GM12872 (cell line): ENCODE data around the gene MICAL1.

Experiments used
- CTCF ChIP-seq: IDR thresholded peaks from 3 replicates; pipeline ENCODE4 v1.5.1; 2011; ENCODE audit warnings: low read depth, mild to moderate bottlenecking, low read length, moderate library complexity; ENCODE audit not compliant: insufficient read depth

The MICAL1 gene

DNA sequence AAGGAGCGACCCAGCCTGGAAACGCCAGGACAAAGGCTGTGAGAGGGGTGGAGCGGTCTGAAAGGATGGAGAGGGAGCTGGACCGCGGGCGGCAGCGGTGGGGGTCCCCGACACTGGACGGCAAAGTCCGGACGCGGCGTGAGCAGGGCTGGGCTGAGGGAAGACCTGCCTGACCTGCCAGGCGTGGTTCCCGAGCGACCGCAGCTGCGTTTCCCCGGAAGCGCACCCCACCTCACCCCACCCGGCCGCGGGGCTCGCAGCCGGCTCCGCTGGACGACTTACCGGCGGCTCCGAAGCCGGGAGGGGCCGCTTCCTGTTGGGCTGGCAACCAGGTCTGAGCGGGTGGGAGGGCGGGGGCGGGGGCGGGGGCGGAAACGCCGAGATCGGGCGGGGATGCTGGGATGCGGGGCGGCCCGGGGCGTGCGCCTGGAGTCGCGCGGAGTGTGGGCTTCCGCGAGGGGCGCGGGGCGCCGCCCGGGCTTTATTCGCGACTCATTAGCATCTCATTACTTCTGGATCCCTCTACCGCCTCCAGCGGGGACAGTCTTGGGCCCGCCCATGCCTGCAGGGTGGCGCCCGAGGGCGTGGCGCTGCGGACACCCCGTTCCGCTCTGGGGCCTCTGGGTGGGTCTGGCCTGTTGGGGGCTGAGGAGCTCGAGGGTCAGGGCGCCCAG is at the start of gene MICAL1:
MICAL1 (minus strand) TSS at position 336 of the 674 bp plus-strand sequence. CDS start 1,576 bp downstream, outside the sequence.
- peak; percentile 45; the same call in 1 of the 3 replicates for TF ChIP-seq CTCF

DNA sequence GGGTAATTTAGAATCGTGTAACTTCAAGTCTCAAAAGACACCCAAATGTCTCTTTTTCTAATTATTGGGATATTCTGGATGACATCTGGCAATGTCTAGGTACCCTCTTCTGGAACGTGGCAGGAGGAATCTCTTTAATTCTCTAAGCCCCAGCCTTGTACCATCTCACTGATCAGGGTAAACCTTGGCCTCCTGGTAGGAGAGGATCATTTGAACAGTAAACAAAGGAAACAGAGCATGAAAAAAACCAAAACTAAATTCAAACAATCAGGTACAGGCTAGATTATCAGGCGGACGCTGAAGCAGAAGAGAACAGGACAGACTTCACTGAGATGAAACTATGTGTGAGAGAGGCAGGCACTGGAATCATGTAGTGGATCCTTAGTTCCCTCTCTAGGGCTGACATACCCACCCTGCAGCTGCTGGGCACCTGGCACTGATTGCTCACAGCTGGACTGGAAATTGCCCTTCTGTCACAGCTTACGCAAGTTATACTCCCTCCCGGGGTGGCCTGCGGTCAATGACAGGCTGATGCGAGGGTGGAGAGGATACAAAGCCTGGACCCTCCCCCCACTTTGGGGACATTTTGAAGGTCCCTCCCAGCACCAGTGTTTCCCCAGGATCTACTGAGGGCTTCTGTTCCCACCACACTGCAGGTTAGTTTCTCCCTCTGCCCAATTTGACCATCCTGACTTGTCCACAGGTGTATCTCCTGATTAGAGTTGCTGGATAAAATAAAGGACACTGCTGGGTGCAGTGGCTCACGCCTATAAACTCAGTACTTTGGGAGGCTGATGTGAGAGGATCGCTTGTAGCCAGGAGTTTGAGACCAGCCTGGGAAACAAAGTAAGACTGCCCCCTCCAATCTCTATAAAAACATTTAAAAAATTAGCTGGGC is 48.0 kb upstream of the MICAL1 start:
- no peak for TF ChIP-seq CTCF

DNA sequence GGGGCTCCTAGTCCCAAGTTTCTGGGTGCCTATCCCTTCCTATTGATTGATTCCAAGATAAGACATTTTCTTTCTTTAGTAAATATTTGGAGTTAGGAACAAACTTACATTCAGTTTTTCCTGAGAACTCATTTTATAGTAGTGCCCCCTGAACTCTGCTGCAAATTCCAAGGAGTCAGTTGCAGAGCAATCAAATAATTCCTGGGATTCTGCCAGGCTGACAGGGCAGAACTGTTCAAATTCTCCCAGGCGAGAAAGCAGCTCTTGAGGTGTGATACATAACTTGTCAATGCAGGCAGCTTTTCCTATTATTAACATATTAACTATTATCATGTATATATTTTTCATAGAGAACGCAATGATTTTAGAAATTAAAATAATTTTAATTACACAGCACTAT is 43.4 kb upstream of the MICAL1 start:
- TF ChIP-seq CTCF: no peak

- no peak for TF ChIP-seq CTCF
These were observed 42.5 kb upstream of the MICAL1 start for GRCh38 chr6:109498052-109498451.

DNA sequence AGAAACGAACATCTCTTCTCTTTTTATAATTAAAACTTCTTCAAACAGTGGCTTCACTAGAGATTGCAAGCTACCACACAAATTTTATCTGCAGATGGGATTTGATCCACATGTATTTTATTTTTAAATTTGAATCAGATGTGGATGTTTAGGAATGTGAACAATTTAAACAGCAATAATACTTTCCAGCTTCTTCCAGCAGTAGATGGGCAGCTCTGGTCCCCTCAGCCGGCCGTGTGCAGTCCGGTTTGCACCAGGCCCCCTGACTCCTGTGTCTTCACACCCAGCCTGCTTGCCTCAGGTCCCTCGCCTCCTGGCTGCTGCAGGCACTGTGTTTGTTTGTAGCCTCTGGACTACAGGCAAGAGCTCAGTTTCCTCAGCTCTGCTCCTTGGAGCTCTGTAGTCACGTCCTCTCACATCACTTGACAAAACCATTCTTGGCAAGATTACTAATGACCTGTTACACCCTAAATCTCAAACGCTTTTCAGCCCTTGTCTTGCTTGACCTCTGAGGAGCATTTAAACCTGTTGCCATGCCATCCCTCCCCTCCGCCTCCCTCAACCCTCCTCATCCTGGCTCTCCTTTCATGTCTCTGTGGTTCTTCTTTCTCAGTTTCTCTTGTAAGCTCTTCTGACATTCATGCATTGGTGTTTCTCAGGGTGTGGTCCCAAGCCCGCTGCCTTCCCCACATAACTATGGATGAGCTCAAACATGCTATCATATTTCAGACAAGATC is 40.6 kb upstream of the MICAL1 start:
- TF ChIP-seq CTCF: no peak

DNA sequence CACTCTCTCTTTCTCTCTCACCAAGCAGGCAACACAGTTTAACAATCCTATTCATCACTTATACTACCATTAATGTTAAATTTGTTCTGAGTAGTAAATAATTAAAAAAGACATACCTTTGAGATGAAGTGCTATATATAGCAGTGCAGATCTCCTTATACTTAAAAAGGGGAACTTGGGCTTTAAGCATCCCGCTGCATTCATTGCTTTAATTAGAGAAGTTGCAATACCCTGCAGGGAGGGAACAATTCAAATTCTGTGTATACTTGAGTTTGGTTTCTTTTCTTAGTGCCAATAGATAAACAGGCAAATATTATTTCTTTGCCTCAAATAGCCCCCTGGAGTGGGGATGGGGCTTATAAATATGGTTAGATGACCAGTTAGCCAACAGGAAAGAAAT is 38.3 kb upstream of the MICAL1 start:
- no peak for TF ChIP-seq CTCF
